ENCODE results near the gene UHRF2.

UHRF2 gene

GRCh38 chr9:6460189-6460768, 47.3 kb downstream of the UHRF2 start:
- TF ChIP-seq SUZ12 (IDR thresholded peaks at IDR 0.05; ENCODE audit: extremely low read depth, insufficient read depth, insufficient read length): no peak
- TF ChIP-seq YY1 (IDR thresholded peaks at IDR 0.05; ENCODE audit: insufficient read depth, insufficient read length): no peak
- no peak for TF ChIP-seq ZNF274 (IDR thresholded peaks at IDR 0.05; ENCODE audit: low read depth, low read length)
- no peaks in the 10 kb centered on the region for H3K27me3 ChIP-seq (ENCODE audit: insufficient read depth, insufficient read length)
- no peaks in the 10 kb centered on the region for H3K9me3 ChIP-seq (ENCODE audit: insufficient read depth, low read length)
- no peak for DNase-seq (ENCODE audit: low read depth, low spot score)
- no peak overlapping the region for H3K4me3 ChIP-seq (ENCODE audit: insufficient read length, low read depth)
- no peaks in the 10 kb centered on the region for H3K4me1 ChIP-seq (ENCODE audit: insufficient read depth, insufficient read length)
- H3K36me3 ChIP-seq (ENCODE audit: insufficient read depth, insufficient read length, low read length): peaks cover 29% of the 10 kb centered on the region
- H3K9ac ChIP-seq (ENCODE audit: insufficient read length, low read depth): no peak overlapping the region

GRCh38 chr9:6461619-6462018, 48.6 kb downstream of the UHRF2 start:
- Histone ChIP-seq H3K9ac (ENCODE audit: insufficient read length, low read depth) (no peak overlapping the region), H3K4me3 (ENCODE audit: insufficient read length, low read depth) (no peak overlapping the region), H3K36me3 (ENCODE audit: insufficient read depth, insufficient read length, low read length) (peaks cover 32% of the 10 kb centered on the region), H3K9me3 (ENCODE audit: insufficient read depth, low read length) (no peaks in the 10 kb centered on the region), H3K4me1 (ENCODE audit: insufficient read depth, insufficient read length) (no peaks in the 10 kb centered on the region), H3K27me3 (ENCODE audit: insufficient read depth, insufficient read length) (no peaks in the 10 kb centered on the region)
- TF ChIP-seq YY1 (IDR thresholded peaks at IDR 0.05; ENCODE audit: insufficient read depth, insufficient read length) (no peak), SUZ12 (IDR thresholded peaks at IDR 0.05; ENCODE audit: extremely low read depth, insufficient read depth, insufficient read length) (no peak), ZNF274 (IDR thresholded peaks at IDR 0.05; ENCODE audit: low read depth, low read length) (no peak)
- no peak for DNase-seq (ENCODE audit: low read depth, low spot score)

GRCh38 chr9:6467006-6467625, 54.1 kb downstream of the UHRF2 start:
- peaks cover 21% of the 10 kb centered on the region for H3K36me3 ChIP-seq (ENCODE audit: insufficient read depth, insufficient read length, low read length)
- no peak overlapping the region for H3K9ac ChIP-seq (ENCODE audit: insufficient read length, low read depth)
- no peaks in the 10 kb centered on the region for H3K4me1 ChIP-seq (ENCODE audit: insufficient read depth, insufficient read length)
- DNase-seq (ENCODE audit: low read depth, low spot score): no peak
- no peaks in the 10 kb centered on the region for H3K27me3 ChIP-seq (ENCODE audit: insufficient read depth, insufficient read length)
- TF ChIP-seq YY1 (IDR thresholded peaks at IDR 0.05; ENCODE audit: insufficient read depth, insufficient read length): no peak
- TF ChIP-seq ZNF274 (IDR thresholded peaks at IDR 0.05; ENCODE audit: low read depth, low read length): no peak
- TF ChIP-seq SUZ12 (IDR thresholded peaks at IDR 0.05; ENCODE audit: extremely low read depth, insufficient read depth, insufficient read length): no peak
- H3K4me3 ChIP-seq (ENCODE audit: insufficient read length, low read depth): no peak overlapping the region
- no peaks in the 10 kb centered on the region for H3K9me3 ChIP-seq (ENCODE audit: insufficient read depth, low read length)

GRCh38 chr9:6471231-6471850, 58.3 kb downstream of the UHRF2 start:
- no peaks in the 10 kb centered on the region for H3K4me1 ChIP-seq (ENCODE audit: insufficient read depth, insufficient read length)
- H3K9me3 ChIP-seq (ENCODE audit: insufficient read depth, low read length): no peaks in the 10 kb centered on the region
- no peak overlapping the region for H3K4me3 ChIP-seq (ENCODE audit: insufficient read length, low read depth)
- peaks cover 16% of the 10 kb centered on the region for H3K36me3 ChIP-seq (ENCODE audit: insufficient read depth, insufficient read length, low read length)
- no peak overlapping the region for H3K9ac ChIP-seq (ENCODE audit: insufficient read length, low read depth)
- DNase-seq (ENCODE audit: low read depth, low spot score): no peak
- H3K27me3 ChIP-seq (ENCODE audit: insufficient read depth, insufficient read length): no peaks in the 10 kb centered on the region
- TF ChIP-seq YY1 (IDR thresholded peaks at IDR 0.05; ENCODE audit: insufficient read depth, insufficient read length) (no peak), SUZ12 (IDR thresholded peaks at IDR 0.05; ENCODE audit: extremely low read depth, insufficient read depth, insufficient read length) (no peak), ZNF274 (IDR thresholded peaks at IDR 0.05; ENCODE audit: low read depth, low read length) (no peak)

- Histone ChIP-seq H3K9me3 (ENCODE audit: insufficient read depth, low read length) (no peaks in the 10 kb centered on the region), H3K36me3 (ENCODE audit: insufficient read depth, insufficient read length, low read length) (peaks cover 26% of the 10 kb centered on the region), H3K4me1 (ENCODE audit: insufficient read depth, insufficient read length) (no peaks in the 10 kb centered on the region), H3K27me3 (ENCODE audit: insufficient read depth, insufficient read length) (no peaks in the 10 kb centered on the region), H3K9ac (ENCODE audit: insufficient read length, low read depth) (no peak overlapping the region), H3K4me3 (ENCODE audit: insufficient read length, low read depth) (no peak overlapping the region)
- TF ChIP-seq ZNF274 (IDR thresholded peaks at IDR 0.05; ENCODE audit: low read depth, low read length): no peak
- TF ChIP-seq SUZ12 (IDR thresholded peaks at IDR 0.05; ENCODE audit: extremely low read depth, insufficient read depth, insufficient read length): no peak
- TF ChIP-seq YY1 (IDR thresholded peaks at IDR 0.05; ENCODE audit: insufficient read depth, insufficient read length): no peak
- DNase-seq (ENCODE audit: low read depth, low spot score): no peak
Observed at GRCh38 chr9:6473151-6473550, 60.2 kb downstream of the UHRF2 start.

GRCh38 chr9:6479959-6480358, 67.0 kb downstream of the UHRF2 start:
- no peak for DNase-seq (ENCODE audit: low read depth, low spot score)
- Histone ChIP-seq H3K9me3 (ENCODE audit: insufficient read depth, low read length) (no peaks in the 10 kb centered on the region), H3K4me1 (ENCODE audit: insufficient read depth, insufficient read length) (no peaks in the 10 kb centered on the region), H3K27me3 (ENCODE audit: insufficient read depth, insufficient read length) (no peaks in the 10 kb centered on the region), H3K36me3 (ENCODE audit: insufficient read depth, insufficient read length, low read length) (peaks cover 63% of the 10 kb centered on the region), H3K4me3 (ENCODE audit: insufficient read length, low read depth) (no peak overlapping the region), H3K9ac (ENCODE audit: insufficient read length, low read depth) (no peak overlapping the region)
- no peak for TF ChIP-seq YY1 (IDR thresholded peaks at IDR 0.05; ENCODE audit: insufficient read depth, insufficient read length)
- TF ChIP-seq SUZ12 (IDR thresholded peaks at IDR 0.05; ENCODE audit: extremely low read depth, insufficient read depth, insufficient read length): no peak
- no peak for TF ChIP-seq ZNF274 (IDR thresholded peaks at IDR 0.05; ENCODE audit: low read depth, low read length)

GRCh38 chr9:6484210-6484609, 71.2 kb downstream of the UHRF2 start:
- TF ChIP-seq SUZ12 (IDR thresholded peaks at IDR 0.05; ENCODE audit: extremely low read depth, insufficient read depth, insufficient read length): no peak
- TF ChIP-seq ZNF274 (IDR thresholded peaks at IDR 0.05; ENCODE audit: low read depth, low read length): no peak
- no peak for TF ChIP-seq YY1 (IDR thresholded peaks at IDR 0.05; ENCODE audit: insufficient read depth, insufficient read length)
- no peaks in the 10 kb centered on the region for H3K27me3 ChIP-seq (ENCODE audit: insufficient read depth, insufficient read length)
- no peak overlapping the region for H3K4me3 ChIP-seq (ENCODE audit: insufficient read length, low read depth)
- H3K4me1 ChIP-seq (ENCODE audit: insufficient read depth, insufficient read length): no peaks in the 10 kb centered on the region
- H3K9me3 ChIP-seq (ENCODE audit: insufficient read depth, low read length): no peaks in the 10 kb centered on the region
- no peak overlapping the region for H3K9ac ChIP-seq (ENCODE audit: insufficient read length, low read depth)
- DNase-seq (ENCODE audit: low read depth, low spot score): no peak
- H3K36me3 ChIP-seq (ENCODE audit: insufficient read depth, insufficient read length, low read length): peaks cover 80% of the 10 kb centered on the region
